ENCODE data around the gene PDE6D.
"Not testable (repeated sequence)": the region's sequence is repeated elsewhere in the genome, so short reads cannot be mapped to it uniquely, and the experiment has no call there.

Gene PDE6D

GRCh38 chr2:231718799-231719198 lies 62.3 kb downstream of the PDE6D start:
- DNase-seq, result no peak

GRCh38 chr2:231717281-231718171 lies 63.6 kb downstream of the PDE6D start:
- DNase-seq, result peak; percentile 96

- no peak for DNase-seq
Measured at GRCh38 chr2:231716666-231717280, 64.3 kb downstream of the PDE6D start.

GRCh38 chr2:231715988-231716616 lies 65.0 kb downstream of the PDE6D start:
- no peak for DNase-seq

GRCh38 chr2:231715499-231715837 lies 65.6 kb downstream of the PDE6D start:
- no peak for DNase-seq

GRCh38 chr2:231714639-231715498 lies 66.2 kb downstream of the PDE6D start:
- DNase-seq, result no peak

- peak; percentile 76 for DNase-seq
Measured at GRCh38 chr2:231713730-231714638, 67.1 kb downstream of the PDE6D start.

GRCh38 chr2:231713406-231713729 lies 67.7 kb downstream of the PDE6D start:
- not testable (repeated sequence) for DNase-seq

GRCh38 chr2:231712451-231713021 lies 68.5 kb downstream of the PDE6D start:
- DNase-seq, result not testable (repeated sequence)

- no peak for DNase-seq
Measured at GRCh38 chr2:231711677-231712450, 69.2 kb downstream of the PDE6D start.

GRCh38 chr2:231710799-231711676 lies 70.0 kb downstream of the PDE6D start:
- no peak for DNase-seq

- DNase-seq, result no peak
Measured at GRCh38 chr2:231709981-231710798, 70.9 kb downstream of the PDE6D start.

- DNase-seq, result no peak
Measured at GRCh38 chr2:231709636-231709980, 71.5 kb downstream of the PDE6D start.

- DNase-seq, result no peak
Measured at GRCh38 chr2:231708773-231709635, 72.1 kb downstream of the PDE6D start.

GRCh38 chr2:231707927-231708772 lies 72.9 kb downstream of the PDE6D start, which contains the start of gene PTMA:
PTMA (plus strand) TSS chr2:231708525; CDS start chr2:231708707, 182 bp downstream.
- DNase-seq, result peak; percentile 97

- no peak for DNase-seq
Measured at GRCh38 chr2:231707625-231707926, 73.5 kb downstream of the PDE6D start.

Measured in GF-D8 (cell line).